Karpas-422 (cell line): ENCODE measurements around the gene MORF4L2. TPM values are rescaled to one million over a fixed set of nuclear protein-coding genes. Genes with fewer than 3 reads are reported as not detected.

Experiments used
- DNase-seq: peaks from one replicate; pipeline ENCODE4 v3.0.0-alpha.2; 2015
- H2AFZ ChIP-seq: fragments of 200-600 bp; sonication (generic); 2 replicates; pipeline ENCODE4 v1.6.1; 2014; ENCODE audit warnings: antibody characterized with exemption, low read length, mixed read lengths
- H3K27ac ChIP-seq: fragments of 200-600 bp; sonication (generic); 2 replicates; pipeline ENCODE4 v1.5.1; 2014; ENCODE audit warnings: mild to moderate bottlenecking, low read length, moderate library complexity
- H3K27me3 ChIP-seq: fragments of 200-600 bp; sonication (generic); 2 replicates; pipeline ENCODE4 v1.6.1; 2014; ENCODE audit warnings: low read length, mixed read lengths
- H3K36me3 ChIP-seq: fragments of 200-600 bp; sonication (generic); 2 replicates; pipeline ENCODE4 v1.6.1; 2014; ENCODE audit warnings: low read length, mixed read lengths; ENCODE audit not compliant: insufficient read depth
- H3K4me1 ChIP-seq: fragments of 200-600 bp; sonication (generic); 2 replicates; pipeline ENCODE4 v1.6.1; 2014; ENCODE audit warnings: mild to moderate bottlenecking, low read length, mixed read lengths
- H3K4me2 ChIP-seq: fragments of 200-600 bp; sonication (generic); 2 replicates; pipeline ENCODE4 v1.6.1; 2014; ENCODE audit warnings: low read length, low read depth, mild to moderate bottlenecking; ENCODE audit not compliant: poor library complexity, severe bottlenecking
- H3K4me3 ChIP-seq: fragments of 200-600 bp; sonication (generic); 2 replicates; pipeline ENCODE4 v1.5.1; 2014; ENCODE audit warnings: mild to moderate bottlenecking, antibody characterized with exemption, low read length, mixed read lengths
- H3K79me2 ChIP-seq: fragments of 200-600 bp; sonication (generic); 2 replicates; pipeline ENCODE4 v1.6.1; 2014; ENCODE audit warnings: mild to moderate bottlenecking, low read length, mixed read lengths
- H3K9ac ChIP-seq: fragments of 200-600 bp; sonication (generic); 2 replicates; pipeline ENCODE4 v1.6.0; 2014; ENCODE audit warnings: low read length
- H3K9me2 ChIP-seq: fragments of 200-600 bp; sonication (generic), shearing (Covaris generic); replicated peaks from 2 replicates; pipeline ENCODE4 v1.6.0; 2014; ENCODE audit warnings: mild to moderate bottlenecking, low read length, moderate library complexity; ENCODE audit not compliant: insufficient read depth
- H3K9me3 ChIP-seq: fragments of 300-700, 200-600 bp; sonication (generic); 2 replicates; pipeline ENCODE4 v1.6.1; 2014; ENCODE audit warnings: low read length, mixed read lengths
- H4K20me1 ChIP-seq: fragments of 200-600 bp; sonication (generic); 2 replicates; pipeline ENCODE4 v1.6.1; 2014; ENCODE audit warnings: mild to moderate bottlenecking, antibody characterized with exemption, low read length, low read depth; ENCODE audit not compliant: insufficient read depth
- total RNA-seq: library from RNA; depleted of rRNA; stranded (reverse); fragments of >200 nt; shearing (Covaris generic); gene quantifications from 2 replicates; pipeline ENCODE4 v1.2.3, GENCODE V29; 2014; ENCODE audit warnings: low replicate concordance

MORF4L2 gene
- total RNA-seq, 1 experiment from 2014 or later = 83.4 TPM

GRCh38 chrX:103688946-103689345 lies 2.4 kb upstream of the MORF4L2 start:
- DNase-seq = peak; percentile 72
- no peak overlapping the region for H3K27ac ChIP-seq

GRCh38 chrX:103687696-103688201 lies 1.2 kb upstream of the MORF4L2 start:
- H2AFZ ChIP-seq = no peak overlapping the region
- H3K9me3 ChIP-seq = no peaks in the 10 kb centered on the region
- no peaks in the 10 kb centered on the region for H4K20me1 ChIP-seq
- peaks cover 17% of the 10 kb centered on the region for H3K36me3 ChIP-seq
- no peaks in the 10 kb centered on the region for H3K9me2 ChIP-seq
- peaks cover 8% of the 10 kb centered on the region for H3K4me1 ChIP-seq
- H3K27me3 ChIP-seq = no peaks in the 10 kb centered on the region
- H3K27ac ChIP-seq = peak overlapping the region; percentile 78
- peak; percentile 63 for DNase-seq
- peaks cover 18% of the 10 kb centered on the region for H3K79me2 ChIP-seq
- H3K4me2 ChIP-seq = peak overlapping the region; percentile 65
- H3K4me3 ChIP-seq = peak overlapping the region; percentile 77
- H3K9ac ChIP-seq = peak overlapping the region; percentile 70

More at GRCh38 chrX:103688946-103689345, 2.4 kb upstream of the MORF4L2 start:
- peaks cover 8% of the 10 kb centered on the region for H3K4me1 ChIP-seq
- H3K9ac ChIP-seq = no peak overlapping the region
- H3K9me3 ChIP-seq = no peaks in the 10 kb centered on the region
- H3K9me2 ChIP-seq = no peaks in the 10 kb centered on the region
- H4K20me1 ChIP-seq = no peaks in the 10 kb centered on the region
- no peak overlapping the region for H3K4me3 ChIP-seq
- peaks cover 18% of the 10 kb centered on the region for H3K79me2 ChIP-seq
- H3K4me2 ChIP-seq = no peak overlapping the region
- H2AFZ ChIP-seq = no peak overlapping the region
- peaks cover 12% of the 10 kb centered on the region for H3K36me3 ChIP-seq
- no peaks in the 10 kb centered on the region for H3K27me3 ChIP-seq

DNA sequence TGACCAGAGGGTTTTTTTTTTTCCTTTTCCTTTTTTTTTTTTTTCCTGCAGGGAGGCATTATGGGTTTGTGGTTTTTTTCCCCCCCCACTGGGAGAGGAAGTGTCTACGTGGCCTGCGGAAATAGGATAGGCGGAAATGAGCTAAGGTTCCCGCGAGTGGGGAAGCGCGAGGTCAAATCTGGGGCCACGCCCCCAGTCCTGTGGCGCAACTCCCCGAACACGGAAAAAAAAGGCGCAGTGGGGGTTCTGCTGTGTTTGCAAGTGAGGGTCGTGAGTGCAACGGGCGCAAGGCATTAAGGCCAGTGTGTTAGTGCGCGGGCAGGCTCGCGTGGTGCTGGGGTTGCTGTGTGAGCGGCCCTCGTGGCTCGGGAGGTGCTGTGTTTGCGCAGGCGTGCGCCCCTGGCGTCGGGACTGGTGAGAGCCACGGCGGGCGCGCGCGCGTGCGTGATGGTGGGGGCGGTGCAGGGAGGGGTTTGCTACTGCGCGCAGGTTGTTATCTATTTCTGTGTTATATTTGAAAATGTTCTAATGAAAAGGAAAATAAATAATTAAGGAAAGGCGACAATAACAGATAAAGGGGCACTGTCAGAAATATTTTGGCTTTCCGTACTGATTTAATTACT lies 685 bp upstream of the MORF4L2 start:
- Histone ChIP-seq H3K4me1 (peaks cover 8% of the 10 kb centered on the region), H3K9ac (peak overlapping the region; percentile 70), H3K4me2 (peak overlapping the region; percentile 65), H3K79me2 (peaks cover 18% of the 10 kb centered on the region), H3K36me3 (peaks cover 17% of the 10 kb centered on the region), H3K9me2 (no peaks in the 10 kb centered on the region), H3K27me3 (no peaks in the 10 kb centered on the region), H3K4me3 (peak overlapping the region; percentile 77), H3K9me3 (no peaks in the 10 kb centered on the region), H3K27ac (peak overlapping the region; percentile 78), H2AFZ (peak overlapping the region; percentile 28; the same call in 1 of the 2 replicates), H4K20me1 (no peaks in the 10 kb centered on the region)
- DNase-seq = peak; percentile 86

DNA sequence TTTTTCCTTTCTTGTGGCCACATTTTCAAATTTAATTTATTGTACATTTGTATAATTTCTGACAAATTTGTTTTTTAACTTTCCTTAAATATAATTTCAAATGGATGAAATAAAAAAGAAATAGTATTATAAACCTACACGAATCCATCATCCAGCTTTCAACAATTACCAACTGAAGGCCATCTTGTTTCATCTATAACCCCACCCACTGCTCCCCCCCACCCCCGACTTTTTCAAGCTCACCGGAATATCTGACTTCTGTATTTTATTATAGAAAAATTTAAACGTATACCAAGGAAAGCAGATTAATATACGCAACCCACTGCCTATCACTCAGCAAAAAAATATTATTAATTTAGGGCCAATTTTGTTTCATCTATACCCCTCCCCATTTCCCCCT lies 1.1 kb downstream of the MORF4L2 start:
- peaks cover 23% of the 10 kb centered on the region for H3K36me3 ChIP-seq
- H4K20me1 ChIP-seq = peaks cover 3% of the 10 kb centered on the region; the same call in 1 of the 2 replicates
- peaks cover 18% of the 10 kb centered on the region for H3K79me2 ChIP-seq
- peak overlapping the region; percentile 77 for H3K4me3 ChIP-seq
- H2AFZ ChIP-seq = no peak overlapping the region
- DNase-seq = no peak
- peak overlapping the region; percentile 69; the same call in 1 of the 2 replicates for H3K27ac ChIP-seq
- peak overlapping the region; percentile 76 for H3K9ac ChIP-seq
- H3K9me3 ChIP-seq = no peaks in the 10 kb centered on the region
- H3K9me2 ChIP-seq = no peaks in the 10 kb centered on the region
- H3K4me1 ChIP-seq = peaks cover 8% of the 10 kb centered on the region
- H3K4me2 ChIP-seq = peak overlapping the region; percentile 75
- H3K27me3 ChIP-seq = no peaks in the 10 kb centered on the region

DNA sequence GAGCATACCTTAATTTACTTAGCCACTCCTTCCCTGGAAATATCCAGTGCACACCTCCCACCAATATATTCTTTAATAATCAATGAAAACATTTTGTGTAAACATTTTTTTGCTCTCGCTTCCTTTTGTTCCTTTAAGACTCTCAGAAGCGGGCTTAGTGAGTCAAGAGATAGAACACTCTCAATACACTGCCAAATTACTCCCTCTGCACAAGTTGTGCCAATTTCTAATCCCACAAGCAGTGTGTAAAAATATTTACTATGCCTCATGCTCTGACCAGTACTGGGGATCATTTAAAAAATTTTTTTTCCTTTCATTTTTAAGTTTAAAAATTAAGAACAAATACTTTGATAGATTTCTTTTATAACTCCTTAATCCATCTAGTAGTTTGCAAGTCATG lies 5.1 kb downstream of the MORF4L2 start:
- Histone ChIP-seq H3K9ac (no peak overlapping the region), H3K9me2 (no peaks in the 10 kb centered on the region), H3K4me3 (no peak overlapping the region), H4K20me1 (peaks cover 15% of the 10 kb centered on the region; the same call in 1 of the 2 replicates), H3K4me1 (peaks cover 8% of the 10 kb centered on the region), H3K27ac (no peak overlapping the region), H3K27me3 (no peaks in the 10 kb centered on the region), H2AFZ (no peak overlapping the region), H3K4me2 (no peak overlapping the region), H3K36me3 (peaks cover 33% of the 10 kb centered on the region), H3K79me2 (peaks cover 18% of the 10 kb centered on the region), H3K9me3 (no peaks in the 10 kb centered on the region)
- no peak for DNase-seq

DNA sequence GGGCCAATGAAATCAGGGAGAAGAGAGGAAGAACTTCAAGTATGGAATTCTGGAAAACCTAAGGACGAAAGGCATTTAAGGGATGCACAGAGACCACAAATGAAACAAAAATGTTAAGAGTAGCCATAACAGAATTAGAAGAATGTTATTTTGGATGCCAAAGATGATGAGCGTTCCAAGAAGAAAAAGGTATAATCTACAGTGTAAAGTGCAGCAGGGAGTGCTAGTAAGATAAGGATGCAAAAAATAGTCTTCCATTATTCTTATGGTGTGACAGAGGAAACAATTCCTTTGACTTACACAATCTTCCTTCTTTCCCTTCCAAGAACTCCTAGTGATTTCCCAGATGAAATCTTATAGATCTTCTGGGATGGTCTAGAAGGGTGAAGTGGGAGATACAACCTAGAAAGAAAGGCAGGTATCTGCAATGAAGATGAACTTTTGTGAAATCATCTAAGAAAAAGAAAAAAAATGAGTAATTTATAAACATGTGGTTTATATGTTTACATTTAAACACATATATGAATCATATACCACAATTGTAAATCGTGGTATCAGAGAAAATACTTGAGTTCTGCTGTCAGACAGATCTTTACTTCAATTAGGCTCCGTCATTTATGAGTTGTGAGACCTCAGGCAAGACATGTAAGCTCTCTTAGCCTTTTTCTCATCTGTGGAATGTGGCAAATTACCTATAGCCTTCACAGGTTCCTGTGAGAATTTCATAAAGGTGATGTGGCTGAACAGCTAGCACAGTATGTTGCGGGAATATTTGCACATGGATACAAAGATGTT lies 8.1 kb downstream of the MORF4L2 start:
- no peaks in the 10 kb centered on the region for H3K79me2 ChIP-seq
- H3K36me3 ChIP-seq = peaks cover 16% of the 10 kb centered on the region; the same call in 1 of the 2 replicates
- no peak overlapping the region for H3K9ac ChIP-seq
- H3K27me3 ChIP-seq = no peaks in the 10 kb centered on the region
- DNase-seq = no peak
- no peak overlapping the region for H3K4me3 ChIP-seq
- H3K27ac ChIP-seq = no peak overlapping the region
- H3K9me2 ChIP-seq = no peaks in the 10 kb centered on the region
- no peaks in the 10 kb centered on the region for H3K4me1 ChIP-seq
- H4K20me1 ChIP-seq = peaks cover 17% of the 10 kb centered on the region; the same call in 1 of the 2 replicates
- no peak overlapping the region for H2AFZ ChIP-seq
- no peaks in the 10 kb centered on the region for H3K9me3 ChIP-seq
- no peak overlapping the region for H3K4me2 ChIP-seq

DNA sequence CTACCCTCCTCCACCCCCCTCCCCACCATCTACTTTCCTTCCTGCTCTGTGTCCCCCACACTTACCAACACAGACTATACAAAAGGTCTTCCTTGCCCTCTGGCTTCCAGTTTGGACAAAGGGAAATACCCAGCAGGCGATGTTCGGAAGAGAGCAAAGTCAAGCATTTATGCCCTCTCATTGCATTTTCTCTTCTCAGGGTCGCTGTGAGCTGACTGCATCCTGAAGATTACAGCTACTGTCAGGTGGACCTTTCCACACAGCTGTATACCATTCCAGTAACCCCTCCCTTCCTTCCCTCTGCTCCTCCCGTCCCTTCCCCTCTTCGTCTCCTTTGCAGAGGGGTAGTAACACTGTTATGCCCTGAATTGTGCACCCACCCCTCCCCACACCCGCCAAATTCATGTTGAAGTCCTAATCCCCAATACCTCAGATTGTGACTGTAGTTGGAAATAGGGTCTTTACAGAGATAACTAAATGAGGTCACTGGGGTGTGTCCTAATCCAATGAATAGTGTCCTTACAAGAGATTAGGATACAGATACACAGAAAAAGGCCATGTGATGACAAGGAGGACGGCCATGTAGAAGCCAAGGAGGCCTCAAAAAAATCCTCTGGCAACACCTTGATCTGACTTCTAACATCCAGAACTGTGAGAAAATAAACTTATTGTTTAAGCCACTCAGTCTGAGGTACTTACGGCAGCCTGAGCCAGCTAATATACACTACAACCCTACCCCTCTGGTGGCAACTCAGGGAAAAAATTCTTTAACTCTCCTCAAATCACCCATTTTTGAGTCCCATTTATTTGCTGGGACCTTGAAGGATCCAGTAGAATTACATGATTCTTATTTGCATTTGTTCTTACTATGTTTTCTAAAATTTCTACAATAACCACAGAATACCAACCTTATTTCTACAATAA lies 11.7 kb downstream of the MORF4L2 start:
- no peak overlapping the region for H2AFZ ChIP-seq
- H3K79me2 ChIP-seq = no peaks in the 10 kb centered on the region
- H3K4me1 ChIP-seq = no peaks in the 10 kb centered on the region
- no peaks in the 10 kb centered on the region for H3K9me3 ChIP-seq
- H3K4me2 ChIP-seq = no peak overlapping the region
- no peak for DNase-seq
- H3K36me3 ChIP-seq = 0 out of 2 replicates have a peak, but pooled peaks cover 6% of the 10 kb centered on the region
- H3K9ac ChIP-seq = no peak overlapping the region
- H4K20me1 ChIP-seq = peaks cover 10% of the 10 kb centered on the region; the same call in 1 of the 2 replicates
- H3K27ac ChIP-seq = no peak overlapping the region
- H3K27me3 ChIP-seq = no peaks in the 10 kb centered on the region
- no peak overlapping the region for H3K4me3 ChIP-seq
- no peaks in the 10 kb centered on the region for H3K9me2 ChIP-seq
